PC-9 (cell line): ENCODE results near the gene TEKTIP1.

ENCODE experiments used
- EZH2 ChIP-seq: fragments of 200-600 bp; sonication (generic); IDR thresholded peaks from 2 replicates; pipeline ENCODE4 v1.8.0; 2017; ENCODE audit warnings: antibody characterized with exemption, low read depth
- TF ChIP-seq, protein P1 (sequence below): fragments of 200-600 bp; sonication (generic); conservative IDR thresholded peaks from 2 replicates; pipeline ENCODE4 v1.6.1; 2017; ENCODE audit warnings: mixed run types, antibody characterized with exemption, mild to moderate bottlenecking, moderate library complexity

GRCh38 chr19:3531716-3532115 lies 7.3 kb upstream of the TEKTIP1 start:
- TF ChIP-seq, protein P1, sequence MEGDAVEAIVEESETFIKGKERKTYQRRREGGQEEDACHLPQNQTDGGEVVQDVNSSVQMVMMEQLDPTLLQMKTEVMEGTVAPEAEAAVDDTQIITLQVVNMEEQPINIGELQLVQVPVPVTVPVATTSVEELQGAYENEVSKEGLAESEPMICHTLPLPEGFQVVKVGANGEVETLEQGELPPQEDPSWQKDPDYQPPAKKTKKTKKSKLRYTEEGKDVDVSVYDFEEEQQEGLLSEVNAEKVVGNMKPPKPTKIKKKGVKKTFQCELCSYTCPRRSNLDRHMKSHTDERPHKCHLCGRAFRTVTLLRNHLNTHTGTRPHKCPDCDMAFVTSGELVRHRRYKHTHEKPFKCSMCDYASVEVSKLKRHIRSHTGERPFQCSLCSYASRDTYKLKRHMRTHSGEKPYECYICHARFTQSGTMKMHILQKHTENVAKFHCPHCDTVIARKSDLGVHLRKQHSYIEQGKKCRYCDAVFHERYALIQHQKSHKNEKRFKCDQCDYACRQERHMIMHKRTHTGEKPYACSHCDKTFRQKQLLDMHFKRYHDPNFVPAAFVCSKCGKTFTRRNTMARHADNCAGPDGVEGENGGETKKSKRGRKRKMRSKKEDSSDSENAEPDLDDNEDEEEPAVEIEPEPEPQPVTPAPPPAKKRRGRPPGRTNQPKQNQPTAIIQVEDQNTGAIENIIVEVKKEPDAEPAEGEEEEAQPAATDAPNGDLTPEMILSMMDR, result no peak
- TF ChIP-seq EZH2, result no peak
